H1 (cell line): ENCODE results near the gene SAMD4A. TPM values are rescaled to one million over a fixed set of nuclear protein-coding genes. Genes with fewer than 3 reads are reported as not detected.

Experiments used
- CTCF ChIA-PET: fragments of 300-600 bp; sonication (Branson Sonifier 250); formaldehyde crosslinking; loops from one replicate; lab custom pipeline; 2021; ENCODE audit not compliant: partially characterized antibody; lab: Charles Lee
- POLR2A ChIA-PET: fragments of 300-600 bp; sonication (Branson Sonifier 250); formaldehyde crosslinking; loops from one replicate; lab custom pipeline; 2021; ENCODE audit warnings: inconsistent platforms; ENCODE audit not compliant: partially characterized antibody; lab: Charles Lee
- DNase-seq, 2 experiments: peaks; one replicate each; pipeline versions ENCODE4 v3.0.0 to v3.0.0-alpha.2; 2010 to 2022; ENCODE audit warnings: low spot score in 2 of 2, low read depth in 1 of 2, mixed read lengths in 1 of 2
- FAIRE-seq: peaks from 2 replicates; lab custom pipeline; 2011; peaks lifted over from hg19 to GRCh38; lab: Jason Lieb, UNC
- H2AFZ ChIP-seq: 2 replicates; pipeline ENCODE4 v1.8.1; 2012; ENCODE audit warnings: low read length, inconsistent platforms
- H2AK5ac ChIP-seq: 2 replicates; pipeline ENCODE4 v1.6.1; 2013; ENCODE audit warnings: low read depth, low read length
- H2BK120ac ChIP-seq: replicated peaks from 2 replicates; pipeline ENCODE3; 2013; ENCODE audit warnings: low read depth, low read length, inconsistent platforms
- H2BK12ac ChIP-seq: 2 replicates; pipeline ENCODE4 v1.6.1; 2013; ENCODE audit warnings: low read depth, low read length
- H2BK15ac ChIP-seq: 2 replicates; pipeline ENCODE4 v1.6.1; 2013; ENCODE audit warnings: low read length
- H2BK20ac ChIP-seq: 2 replicates; pipeline ENCODE4 v1.6.1; 2013; ENCODE audit warnings: low read length
- H2BK5ac ChIP-seq: 2 replicates; pipeline ENCODE4 v1.6.1; 2013; ENCODE audit warnings: low read depth, low read length
- H3K14ac ChIP-seq: 2 replicates; pipeline ENCODE4 v1.6.1; 2013; ENCODE audit warnings: inconsistent platforms; ENCODE audit not compliant: insufficient read length
- H3K18ac ChIP-seq: 2 replicates; pipeline ENCODE4 v1.6.1; 2013; ENCODE audit warnings: low read length; ENCODE audit errors: extremely low read depth
- H3K23ac ChIP-seq: 2 replicates; pipeline ENCODE4 v1.6.1; 2013; ENCODE audit warnings: inconsistent platforms; ENCODE audit not compliant: insufficient read length
- H3K23me2 ChIP-seq: 2 replicates; pipeline ENCODE4 v1.6.1; 2013; ENCODE audit warnings: low read depth, low read length
- H3K27ac ChIP-seq: 2 replicates; pipeline ENCODE4 v1.6.1; 2011; ENCODE audit warnings: low read depth, low read length, inconsistent platforms
- H3K27me3 ChIP-seq, 4 experiments: replicated peaks in 1 of 4; 1 replicate in 1 of 4; 2 replicates in 3 of 4; pipeline versions ENCODE4 v1.6.1 to v1.8.1; 2011 to 2013; ENCODE audit warnings: low read length in 3 of 4, mild to moderate bottlenecking in 3 of 4, inconsistent platforms in 2 of 4, mixed read lengths in 2 of 4, moderate library complexity in 1 of 4; ENCODE audit not compliant: control insufficient read depth in 3 of 4, insufficient read depth in 3 of 4; ENCODE audit errors: extremely low read depth in 1 of 4
- H3K36me3 ChIP-seq, 4 experiments: 2 replicates each; pipeline versions ENCODE4 v1.6.1 to v1.8.1; 2011 to 2013; ENCODE audit warnings: mild to moderate bottlenecking in 4 of 4, low read length in 3 of 4, moderate library complexity in 2 of 4, control low read depth in 1 of 4, inconsistent platforms in 1 of 4; ENCODE audit not compliant: insufficient read depth in 4 of 4, control insufficient read depth in 2 of 4
- H3K4ac ChIP-seq: replicated peaks from 2 replicates; pipeline ENCODE3; 2013; ENCODE audit warnings: low read length, low read depth, mixed read lengths, inconsistent platforms; ENCODE audit not compliant: insufficient read length
- H3K4me1 ChIP-seq, 4 experiments: replicated peaks in 1 of 4; 1 replicate in 1 of 4; 2 replicates in 3 of 4; pipeline versions ENCODE4 v1.6.1 to v1.8.1; 2011 to 2013; ENCODE audit warnings: low read length in 3 of 4, inconsistent platforms in 2 of 4, mixed read lengths in 1 of 4; ENCODE audit not compliant: insufficient read depth in 4 of 4, control insufficient read depth in 3 of 4
- H3K4me2 ChIP-seq, 2 experiments: 2 replicates each; pipeline versions ENCODE4 v1.6.1 to v1.8.1; 2011 to 2013; ENCODE audit warnings: low read depth in 2 of 2, low read length in 2 of 2, control low read depth in 1 of 2, inconsistent platforms in 1 of 2, mild to moderate bottlenecking in 1 of 2; ENCODE audit not compliant: insufficient read depth in 1 of 2
- H3K4me3 ChIP-seq, 4 experiments: fragments of 200-600, 300-600 bp in 1 of 4; sonication (generic), shearing (Covaris generic), sonication (Bioruptor Twin) in 1 of 4; 2 replicates each; pipeline versions ENCODE4 v1.5.1 to v1.8.1; 2011 to 2016; ENCODE audit warnings: low read length in 4 of 4, low read depth in 3 of 4, control low read depth in 2 of 4, inconsistent platforms in 2 of 4, mild to moderate bottlenecking in 2 of 4, mixed read lengths in 1 of 4, moderate library complexity in 1 of 4; ENCODE audit not compliant: insufficient read depth in 2 of 4; ENCODE audit errors: extremely low read depth in 1 of 4
- H3K56ac ChIP-seq: replicated peaks from 2 replicates; pipeline ENCODE3; 2013; ENCODE audit warnings: low read depth, mild to moderate bottlenecking, mixed read lengths, low read length, inconsistent platforms; ENCODE audit not compliant: insufficient read length
- H3K79me1 ChIP-seq: 2 replicates; pipeline ENCODE4 v1.6.1; 2013; ENCODE audit warnings: low read depth, low read length, control low read depth
- H3K79me2 ChIP-seq, 2 experiments: 2 replicates each; pipeline versions ENCODE4 v1.6.1 to v1.8.1; 2012 to 2013; ENCODE audit warnings: low read length in 2 of 2, mild to moderate bottlenecking in 2 of 2, inconsistent platforms in 1 of 2; ENCODE audit not compliant: insufficient read depth in 2 of 2, control insufficient read depth in 1 of 2
- H3K9ac ChIP-seq, 4 experiments: replicated peaks in 1 of 4; 1 replicate in 1 of 4; 2 replicates in 3 of 4; pipeline versions ENCODE4 v1.6.1 to v1.8.1; 2011 to 2013; ENCODE audit warnings: low read depth in 3 of 4, low read length in 3 of 4, control low read depth in 2 of 4, mild to moderate bottlenecking in 2 of 4, moderate library complexity in 2 of 4, inconsistent platforms in 1 of 4; ENCODE audit errors: extremely low read depth in 1 of 4
- H3K9me3 ChIP-seq, 2 experiments: 2 replicates each; pipeline versions ENCODE4 v1.6.1 to v1.8.1; 2012 to 2013; ENCODE audit warnings: mild to moderate bottlenecking in 2 of 2, moderate library complexity in 2 of 2, control low read depth in 1 of 2, inconsistent platforms in 1 of 2, low read depth in 1 of 2, low read length in 1 of 2, mixed read lengths in 1 of 2; ENCODE audit not compliant: insufficient read depth in 2 of 2
- H4K20me1 ChIP-seq, 2 experiments: replicated peaks in 1 of 2; 2 replicates each; pipeline versions ENCODE3 to v1.8.1; 2011 to 2013; ENCODE audit warnings: inconsistent platforms in 2 of 2, low read length in 2 of 2, mild to moderate bottlenecking in 1 of 2; ENCODE audit not compliant: insufficient read depth in 2 of 2, control insufficient read depth in 1 of 2
- H4K5ac ChIP-seq: 2 replicates; pipeline ENCODE4 v1.6.1; 2013; ENCODE audit warnings: low read length, low read depth, mixed read lengths, inconsistent platforms; ENCODE audit not compliant: insufficient read length
- H4K8ac ChIP-seq: 2 replicates; pipeline ENCODE4 v1.8.0; 2013; ENCODE audit warnings: mild to moderate bottlenecking, moderate library complexity, low read length, inconsistent platforms; ENCODE audit not compliant: insufficient read depth; ENCODE audit errors: extremely low read depth
- H4K91ac ChIP-seq: replicated peaks from 2 replicates; pipeline ENCODE3; 2013; ENCODE audit warnings: low read length, mixed read lengths, inconsistent platforms; ENCODE audit not compliant: insufficient read length
- BACH1 ChIP-seq: IDR thresholded peaks from 2 replicates; pipeline ENCODE4 v1.6.1; 2012; ENCODE audit warnings: low read length, improper control_type of control experiment
- BRCA1 ChIP-seq: IDR thresholded peaks from 2 replicates; pipeline ENCODE4 v1.6.1; 2012; ENCODE audit warnings: low read depth, low read length, improper control_type of control experiment
- E2F6 ChIP-seq: IDR thresholded peaks from 2 replicates; pipeline ENCODE4 v1.6.1; 2012; ENCODE audit warnings: inconsistent platforms
- HDAC2 ChIP-seq, 2 experiments: fragments of 300-600 bp in 1 of 2; sonication (generic) in 1 of 2; IDR thresholded peaks; 2 replicates each; pipeline ENCODE4 v1.6.1; 2011 to 2012; ENCODE audit warnings: low read depth in 2 of 2, low read length in 2 of 2, mild to moderate bottlenecking in 2 of 2, moderate library complexity in 2 of 2, borderline replicate concordance in 1 of 2, inconsistent platforms in 1 of 2
- JUN ChIP-seq: IDR thresholded peaks from 2 replicates; pipeline ENCODE4 v1.6.1; 2011; ENCODE audit warnings: low read depth, mild to moderate bottlenecking, improper control_type of control experiment, low read length
- KDM1A ChIP-seq: fragments of 200-600, 300-600 bp; sonication (generic); IDR thresholded peaks from 2 replicates; pipeline ENCODE4 v1.7.1; 2016; ENCODE audit warnings: mild to moderate bottlenecking, low read length, borderline replicate concordance
- NANOG ChIP-seq: IDR thresholded peaks from 2 replicates; pipeline ENCODE4 v1.6.1; 2011; ENCODE audit warnings: low read length, low read depth, mild to moderate bottlenecking, inconsistent platforms; ENCODE audit not compliant: insufficient read depth, poor library complexity, severe bottlenecking
- PHF8 ChIP-seq: fragments of 200-600 bp; sonication (generic); conservative IDR thresholded peaks from 2 replicates; pipeline ENCODE4 v1.7.1; 2012; ENCODE audit warnings: low read depth, mild to moderate bottlenecking, inconsistent platforms, low read length, moderate library complexity
- POLR2A ChIP-seq, 2 experiments: IDR thresholded peaks; 1 replicate in 1 of 2; 2 replicates in 1 of 2; pipeline ENCODE4 v1.6.1; 2011; ENCODE audit warnings: low read depth in 2 of 2, low read length in 2 of 2, mild to moderate bottlenecking in 2 of 2; ENCODE audit errors: control extremely low read depth in 1 of 2
- RXRA ChIP-seq: IDR thresholded peaks from 2 replicates; pipeline ENCODE4 v1.6.1; 2011; ENCODE audit warnings: low read depth, mild to moderate bottlenecking, low read length, moderate library complexity; ENCODE audit not compliant: insufficient read depth
- SAP30 ChIP-seq: fragments of 300-600 bp; sonication (generic); IDR thresholded peaks from 2 replicates; pipeline ENCODE4 v1.7.1; 2012; ENCODE audit warnings: low read length, moderate library complexity, mild to moderate bottlenecking, inconsistent platforms; ENCODE audit not compliant: insufficient read depth, insufficient replicate concordance
- TAF1 ChIP-seq: IDR thresholded peaks from 2 replicates; pipeline ENCODE4 v1.6.1; 2011; ENCODE audit warnings: mild to moderate bottlenecking, low read depth, low read length
- WGBS, 2 experiments: shearing (Covaris generic) in 1 of 2; methylation state at CpG; one replicate each; pipeline versions ENCODE4 v1.1.6 to v1.1.7; 2013 to 2015; ENCODE audit warnings: low lambda C conversion rate in 2 of 2, mixed read lengths in 2 of 2, inconsistent platforms in 1 of 2, low coverage in 1 of 2, missing lambda C conversion rate in 1 of 2; ENCODE audit not compliant: insufficient replicate concordance in 2 of 2, insufficient coverage in 1 of 2, insufficient read length in 1 of 2; ENCODE audit errors: extremely low coverage in 1 of 2, missing lambda C conversion rate in 1 of 2; 5-methylcytosine and 5-hydroxymethylcytosine counted together
- polyA plus RNA-seq, 7 experiments: library from polyadenylated mRNA; depleted of rRNA in 3 of 7; stranded (reverse) in 5 of 7; unstranded in 2 of 7; fragments of >200 nt in 5 of 7; fragments of 200-250 nt in 2 of 7; gene quantifications; 1 replicate in 5 of 7; 2 replicates in 1 of 7; 4 replicates in 1 of 7; pipeline versions ENCODE4 v1.2.1 to v1.2.3, GENCODE V29; 2011 to 2013; ENCODE audit warnings: missing spikeins in 2 of 7, mixed read lengths in 2 of 7
- total RNA-seq: library from RNA; stranded (reverse); fragmentation: NEBNext Ultra II Directional; extraction: Animal tissue kit (Norgen Biotek cat#: 25700); gene quantifications from 2 replicates; pipeline ENCODE4 v1.2.1, GENCODE V29; 2021

Gene SAMD4A
- total and polyA plus RNA-seq, 2 of the 8 experiments (the other 6 are each of a cell fraction or from before 2014, with no cell fraction given): 2.4 to 12.3 TPM

- peaks cover 3% of the 10 kb centered on the region; the same call in 1 of the 2 replicates for H3K79me1 ChIP-seq
- H3K4me2 ChIP-seq: no peak overlapping the region
- H3K23ac ChIP-seq: no peak overlapping the region
- no peaks in the 10 kb centered on the region; the same call in 1 of the 2 replicates for H3K23me2 ChIP-seq
- no peak overlapping the region for H2AK5ac ChIP-seq
- no peak overlapping the region for H2BK120ac ChIP-seq
- ChIA-PET POLR2A (interaction anchor here (0.6 kb wide), 1 partner anchor 57 kb away, joined by 3 read pairs; no protein-coding TSS in a partner anchor), CTCF (interaction anchor here (1.1 to 2.5 kb wide), 5 partner anchors 10 to 144 kb away, joined by 4 to 13 read pairs (median 5); no protein-coding TSS in a partner anchor)
- FAIRE-seq: no peak
- H3K27ac ChIP-seq: no peak overlapping the region
- H2BK20ac ChIP-seq: no peak overlapping the region
- no peak overlapping the region for H3K18ac ChIP-seq
- DNase-seq: no peak
- no peak overlapping the region for H3K9ac ChIP-seq
- no peak overlapping the region for H2BK12ac ChIP-seq
- WGBS, 2 experiments: 82% methylated on average over 3 of the region's 3 CpGs; no CpG with 5 or more reads in 1 of the 2 experiments
- no peak overlapping the region for H4K91ac ChIP-seq
- no peaks in the 10 kb centered on the region for H3K27me3 ChIP-seq
- H4K8ac ChIP-seq: no peak overlapping the region
- no peaks in the 10 kb centered on the region for H3K9me3 ChIP-seq
- no peak overlapping the region for H3K4me3 ChIP-seq
- H3K36me3 ChIP-seq: no peaks in the 10 kb centered on the region
- no peak overlapping the region for H3K14ac ChIP-seq
- no peaks in the 10 kb centered on the region for H4K20me1 ChIP-seq
- H3K79me2 ChIP-seq: no peaks in the 10 kb centered on the region
- H2AFZ ChIP-seq: no peak overlapping the region
- no peak overlapping the region for H3K56ac ChIP-seq
- no peak overlapping the region for H2BK5ac ChIP-seq
- H3K4me1 ChIP-seq: peaks cover 0 to 15% (median 7%) of the 10 kb centered on the region in 4 experiments; a peak in 5 of 7 replicates
- no peak overlapping the region for H4K5ac ChIP-seq
- no peak overlapping the region for H3K4ac ChIP-seq
- no peak overlapping the region for H2BK15ac ChIP-seq
- no peak for TF ChIP-seq BACH1
- no peak for TF ChIP-seq TAF1
- no peak for TF ChIP-seq SAP30
- TF ChIP-seq HDAC2 (IDR thresholded peaks at IDR 0.05; ENCODE audit: borderline replicate concordance in 1 of 2, low read depth in 2 of 2, low read length in 2 of 2): no peak
- no peak for TF ChIP-seq RXRA
- no peak for TF ChIP-seq JUN
- TF ChIP-seq NANOG: no peak
- TF ChIP-seq E2F6: no peak
- no peak for TF ChIP-seq BRCA1
- TF ChIP-seq KDM1A: no peak
- TF ChIP-seq PHF8: no peak
- TF ChIP-seq POLR2A (IDR thresholded peaks at IDR 0.05; ENCODE audit: control extremely low read depth in 1 of 2, low read depth in 2 of 2, low read length in 2 of 2): no peak
Measured at GRCh38 chr14:54629635-54630360, 62.9 kb downstream of the SAMD4A start.
